Fibroblast of villous mesenchyme (primary cell): Measurements from ENCODE around the gene PAQR3. TPM values are rescaled to one million over a fixed set of nuclear protein-coding genes. Genes with fewer than 3 reads are reported as not detected.
A peak's percentile ranks its signal among the peaks of the same experiment; 100 is the strongest.
"Not testable (repeated sequence)": the region's sequence is repeated elsewhere in the genome, so short reads cannot be mapped to it uniquely, and the experiment has no call there.

Source experiments
- DNase-seq: peaks from one replicate; pipeline ENCODE4 v3.0.0-alpha.2; 2010; ENCODE audit warnings: low read depth
- H3K4me3 ChIP-seq: 2 replicates; pipeline ENCODE4 v1.5.1; 2011; ENCODE audit warnings: low read depth, mild to moderate bottlenecking, low read length
- CTCF ChIP-seq: IDR thresholded peaks from 2 replicates; pipeline ENCODE4 v1.5.1; 2012; ENCODE audit warnings: low read depth, mild to moderate bottlenecking, low read length; ENCODE audit not compliant: insufficient read depth
- total RNA-seq: library from RNA; depleted of rRNA; stranded (reverse); fragments of >200 nt; gene quantifications from 2 replicates; pipeline ENCODE4 v1.2.3, GENCODE V29; 2012

The PAQR3 gene
- total RNA-seq, 1 donor = 29.8 TPM

GRCh38 chr4:78936989-78937388, 2.2 kb downstream of the PAQR3 start:
- TF ChIP-seq CTCF = no peak
- no peak overlapping the region for H3K4me3 ChIP-seq
- DNase-seq = no peak

GRCh38 chr4:78930016-78930629, 9.1 kb downstream of the PAQR3 start:
- no peak for DNase-seq
- no peak overlapping the region for H3K4me3 ChIP-seq
- TF ChIP-seq CTCF = no peak

- H3K4me3 ChIP-seq = no peak overlapping the region
- no peak for TF ChIP-seq CTCF
- no peak for DNase-seq
Measured at GRCh38 chr4:78928835-78929234, 10.4 kb downstream of the PAQR3 start.

- DNase-seq = no peak
- no peak for TF ChIP-seq CTCF
- H3K4me3 ChIP-seq = no peak overlapping the region
Measured at GRCh38 chr4:78926826-78927225, 12.4 kb downstream of the PAQR3 start.

GRCh38 chr4:78923464-78924312, 15.6 kb downstream of the PAQR3 start:
- TF ChIP-seq CTCF = peak; percentile 13
- H3K4me3 ChIP-seq = no peak overlapping the region
- peak; percentile 25 for DNase-seq

GRCh38 chr4:78922207-78922606, 17.0 kb downstream of the PAQR3 start:
- DNase-seq = peak; percentile 22
- TF ChIP-seq CTCF = no peak
- H3K4me3 ChIP-seq = no peak overlapping the region

- DNase-seq = no peak
- no peak for TF ChIP-seq CTCF
- H3K4me3 ChIP-seq = no peak overlapping the region
Measured at GRCh38 chr4:78910612-78911011, 28.6 kb downstream of the PAQR3 start.

GRCh38 chr4:78908974-78909373, 30.3 kb downstream of the PAQR3 start:
- not testable (repeated sequence) for DNase-seq, H3K4me3 ChIP-seq
